Muscle of leg (tissue), 11 donors: ENCODE data around the gene ATP10A. TPM values are rescaled to one million over a fixed set of nuclear protein-coding genes. Genes with fewer than 3 reads are reported as not detected.
"Not testable (repeated sequence)": the region's sequence is repeated elsewhere in the genome, so short reads cannot be mapped to it uniquely, and the experiment has no call there.

Source experiments
- DNase-seq: peaks from one replicate; pipeline ENCODE4 v3.0.0; 2013
- H3K27ac ChIP-seq: one replicate; pipeline ENCODE4 v1.5.1; 2013; ENCODE audit warnings: mild to moderate bottlenecking, low read length, control low read depth
- H3K27me3 ChIP-seq: one replicate; pipeline ENCODE4 v1.6.1; 2013; ENCODE audit warnings: low read length; ENCODE audit not compliant: control insufficient read depth, insufficient read depth
- H3K36me3 ChIP-seq: one replicate; pipeline ENCODE4 v1.6.1; 2013; ENCODE audit warnings: low read length; ENCODE audit not compliant: control insufficient read depth, insufficient read depth
- H3K4me1 ChIP-seq: one replicate; pipeline ENCODE4 v1.6.1; 2013; ENCODE audit warnings: low read length; ENCODE audit not compliant: control insufficient read depth, insufficient read depth
- H3K4me3 ChIP-seq: one replicate; pipeline ENCODE4 v1.5.1; 2013; ENCODE audit warnings: low read length, control low read depth
- H3K9me3 ChIP-seq: replicated peaks from 2 replicates; pipeline ENCODE4 v1.6.1; 2013; ENCODE audit warnings: low read depth, low read length; ENCODE audit not compliant: control insufficient read depth
- WGBS: methylation state at CpG from one replicate; pipeline ENCODE4 v1.1.5; 2013; ENCODE audit warnings: missing lambda C conversion rate; ENCODE audit not compliant: insufficient coverage; 5-methylcytosine and 5-hydroxymethylcytosine counted together
- polyA plus RNA-seq, 8 donors: library from polyadenylated mRNA; unstranded; fragments of 120-200 nt; gene quantifications; one replicate each; pipeline versions ENCODE4 v1.2.1 to v1.2.3, GENCODE V29; 2013; ENCODE audit warnings: inconsistent platforms in 1 of 8, low replicate concordance in 1 of 8; ENCODE audit not compliant: insufficient read length in 8 of 8, insufficient read depth in 1 of 8
- total RNA-seq: library from RNA; stranded (reverse); fragments of 120-200 nt; gene quantifications from one replicate; pipeline ENCODE4 v1.2.4, GENCODE V29; 2013

ATP10A gene
- total and polyA plus RNA-seq, 9 donors: 1.9 to 4.9 (median 2.7) TPM

DNA sequence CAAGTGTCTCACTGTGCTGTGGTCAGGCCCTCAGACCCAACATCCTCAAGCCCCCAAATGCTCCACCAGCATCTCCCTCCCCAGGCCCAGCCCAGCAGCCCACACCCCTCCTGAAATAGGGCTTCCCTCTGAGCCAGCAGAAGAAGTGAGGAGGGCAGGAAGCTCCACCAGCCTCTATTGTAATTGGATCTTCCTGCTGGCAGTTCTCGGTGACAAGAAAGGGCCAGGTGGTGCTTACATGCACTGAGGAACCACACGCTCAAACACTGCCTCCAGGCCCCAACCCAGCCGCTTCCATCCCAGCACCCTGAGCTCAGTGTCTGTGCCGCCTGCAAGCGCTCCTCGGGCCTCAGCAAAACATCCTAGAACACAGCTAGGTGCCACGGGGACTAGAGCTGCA is 96.7 kb downstream of the ATP10A start:
- DNase-seq: peak; percentile 60
- H3K4me3 ChIP-seq: no peak overlapping the region
- no peaks in the 10 kb centered on the region for H3K36me3 ChIP-seq
- no peaks in the 10 kb centered on the region for H3K9me3 ChIP-seq
- H3K4me1 ChIP-seq: peaks cover 5% of the 10 kb centered on the region
- 72% methylated on average over 6 of the region's 7 CpGs for WGBS
- H3K27me3 ChIP-seq: no peaks in the 10 kb centered on the region
- no peak overlapping the region for H3K27ac ChIP-seq

DNA sequence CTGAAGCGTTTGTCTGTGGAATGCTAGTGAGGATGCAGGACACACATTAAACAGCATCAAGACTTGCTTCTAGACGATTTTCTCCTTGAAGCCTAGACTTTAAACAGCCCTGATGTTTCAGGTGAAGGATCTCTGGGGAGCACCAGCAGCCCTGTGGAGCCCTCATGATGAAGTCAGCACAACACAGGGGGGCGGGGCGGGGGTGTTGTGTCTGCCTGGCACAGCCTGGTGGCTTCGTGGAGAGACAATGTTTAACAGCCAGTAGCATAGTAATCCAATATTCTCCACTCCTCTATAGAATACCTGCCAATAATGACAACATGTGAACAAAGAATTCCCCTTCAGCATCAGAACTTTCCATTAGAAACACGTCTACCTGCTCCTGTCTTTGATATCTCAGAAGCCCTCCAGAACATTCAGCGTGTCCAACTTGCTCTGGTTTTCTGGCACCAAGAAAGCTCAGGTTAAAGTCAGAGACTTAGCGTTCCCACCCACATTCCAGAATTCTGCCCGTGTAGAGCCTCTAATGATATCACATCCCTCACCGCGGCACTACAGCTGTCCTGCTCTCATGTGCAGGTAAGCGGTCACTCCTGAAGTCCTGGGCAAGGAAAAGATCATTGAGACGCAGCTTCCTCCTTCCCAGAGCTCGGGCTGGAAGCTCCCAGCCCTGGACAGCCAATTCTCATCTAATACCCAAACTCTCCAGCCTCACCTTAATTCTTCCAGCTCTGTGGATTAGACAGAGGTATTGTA is 98.0 kb downstream of the ATP10A start:
- Histone ChIP-seq H3K27ac (no peak overlapping the region), H3K9me3 (no peaks in the 10 kb centered on the region), H3K4me3 (no peak overlapping the region), H3K4me1 (peaks cover 5% of the 10 kb centered on the region), H3K27me3 (no peaks in the 10 kb centered on the region), H3K36me3 (no peaks in the 10 kb centered on the region)
- DNase-seq: no peak
- 86% methylated on average over 13 of the region's 14 CpGs for whole genome bisulfite sequencing

DNA sequence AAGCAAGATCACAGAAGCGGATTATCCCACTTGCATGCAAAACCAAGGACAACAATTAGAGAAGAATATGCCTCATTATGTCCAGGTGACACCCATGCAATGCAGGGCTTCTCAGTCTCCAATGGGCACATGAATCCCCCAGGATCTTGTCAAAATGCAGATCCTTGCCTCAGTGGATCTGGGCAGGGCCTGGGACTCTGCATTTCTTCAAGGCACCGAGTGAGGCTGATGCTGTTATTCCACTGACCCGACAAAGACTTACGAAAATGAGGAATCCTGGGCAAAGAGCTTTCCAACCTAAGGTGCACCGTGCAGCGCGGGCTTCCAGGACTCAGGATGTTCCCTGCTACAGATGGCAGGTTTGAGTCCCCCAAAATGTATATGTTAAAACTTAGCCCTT is 99.2 kb downstream of the ATP10A start:
- DNase-seq: no peak
- Histone ChIP-seq H3K9me3 (no peaks in the 10 kb centered on the region), H3K27ac (no peak overlapping the region), H3K4me1 (peaks cover 5% of the 10 kb centered on the region), H3K36me3 (no peaks in the 10 kb centered on the region), H3K4me3 (no peak overlapping the region), H3K27me3 (no peaks in the 10 kb centered on the region)
- 100% methylated on average over 4 of the region's 7 CpGs for WGBS

DNA sequence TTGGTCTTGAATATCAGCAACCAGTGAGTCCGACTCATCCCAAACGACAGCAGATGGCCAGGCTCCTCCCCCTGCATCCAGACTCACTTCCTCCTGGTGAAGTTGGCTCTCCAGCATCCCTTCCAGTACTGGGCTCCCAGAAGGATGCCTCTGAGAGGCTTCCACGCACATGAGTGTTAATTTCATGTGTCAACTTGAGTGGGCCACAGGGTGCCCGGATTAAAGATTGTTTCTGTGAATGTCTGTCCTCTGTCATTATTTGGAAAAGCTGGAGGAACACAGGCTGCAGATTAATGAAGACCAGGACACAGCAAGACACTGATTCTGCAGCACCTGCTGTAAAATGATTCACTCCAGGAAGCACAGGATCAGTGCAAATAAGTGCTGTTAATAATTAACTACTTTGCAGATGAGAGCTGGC is 99.8 kb downstream of the ATP10A start:
- no peaks in the 10 kb centered on the region for H3K36me3 ChIP-seq
- DNase-seq: no peak
- no peaks in the 10 kb centered on the region for H3K27me3 ChIP-seq
- no peak overlapping the region for H3K4me3 ChIP-seq
- peaks cover 5% of the 10 kb centered on the region for H3K4me1 ChIP-seq
- no peak overlapping the region for H3K27ac ChIP-seq
- no peaks in the 10 kb centered on the region for H3K9me3 ChIP-seq
- WGBS: 35% methylated on average over 4 of the region's 4 CpGs

DNA sequence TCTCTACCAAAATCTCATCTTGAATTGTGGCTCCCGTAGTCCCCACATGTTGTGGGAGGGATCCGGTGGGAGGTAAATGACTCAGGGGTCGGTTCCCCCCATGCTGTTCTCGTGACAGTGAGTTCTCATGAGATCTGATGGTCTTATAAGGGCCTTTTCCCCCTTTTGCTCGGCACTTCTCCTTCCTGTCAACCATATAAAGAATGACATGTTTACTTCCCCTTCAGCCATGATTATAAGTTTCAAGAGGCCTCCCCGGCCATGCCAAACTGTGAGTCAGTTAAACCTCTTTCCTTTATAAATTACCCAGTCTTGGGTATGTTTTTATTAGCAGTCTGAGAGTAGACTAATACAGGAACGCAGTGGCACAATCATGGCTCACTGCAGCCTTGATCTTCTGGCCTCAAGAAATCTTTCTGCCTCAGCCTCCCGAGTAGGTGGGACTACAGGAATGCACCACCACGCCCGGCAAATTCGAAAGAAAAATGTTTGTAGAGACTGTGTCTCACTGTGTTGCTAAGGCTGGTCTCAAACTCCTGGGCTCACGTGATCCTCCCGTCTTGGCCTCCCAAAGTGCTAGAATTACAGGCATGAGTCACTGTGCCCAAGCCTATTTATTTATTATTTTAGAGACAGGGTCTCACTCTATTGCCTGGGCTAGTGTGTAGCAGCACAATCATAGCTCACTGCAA is 101.0 kb downstream of the ATP10A start:
- 87% methylated on average over 3 of the region's 13 CpGs for WGBS
- Histone ChIP-seq H3K27ac (no peak overlapping the region), H3K36me3 (no peaks in the 10 kb centered on the region), H3K9me3 (no peaks in the 10 kb centered on the region), H3K4me3 (no peak overlapping the region), H3K4me1 (peaks cover 5% of the 10 kb centered on the region), H3K27me3 (no peaks in the 10 kb centered on the region)
- DNase-seq: no peak

DNA sequence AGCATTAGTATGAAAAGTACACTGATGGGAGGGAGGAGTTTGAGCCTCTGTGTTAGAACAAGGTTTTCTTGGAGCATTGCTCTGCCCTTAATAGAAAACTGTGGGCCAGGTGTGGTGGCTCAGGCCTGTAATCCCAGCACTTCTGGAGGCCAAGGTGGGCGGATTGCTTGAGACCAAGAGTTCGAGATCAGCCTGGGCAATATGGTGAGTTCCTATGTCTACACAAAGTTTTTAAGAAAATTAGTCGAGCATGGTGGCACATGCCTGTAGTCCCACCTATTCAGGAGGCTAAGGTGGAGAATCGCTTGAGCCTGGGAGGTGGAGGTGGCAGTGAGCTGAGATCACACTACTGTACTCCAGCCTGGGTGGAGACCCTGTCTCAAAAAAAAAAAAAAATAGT is 103.7 kb downstream of the ATP10A start:
- Histone ChIP-seq H3K9me3 (no peaks in the 10 kb centered on the region), H3K27me3 (no peaks in the 10 kb centered on the region), H3K4me3 (no peak overlapping the region), H3K36me3 (no peaks in the 10 kb centered on the region), H3K27ac (no peak overlapping the region), H3K4me1 (no peaks in the 10 kb centered on the region)
- WGBS: 95% methylated on average over 4 of the region's 4 CpGs
- no peak for DNase-seq

DNA sequence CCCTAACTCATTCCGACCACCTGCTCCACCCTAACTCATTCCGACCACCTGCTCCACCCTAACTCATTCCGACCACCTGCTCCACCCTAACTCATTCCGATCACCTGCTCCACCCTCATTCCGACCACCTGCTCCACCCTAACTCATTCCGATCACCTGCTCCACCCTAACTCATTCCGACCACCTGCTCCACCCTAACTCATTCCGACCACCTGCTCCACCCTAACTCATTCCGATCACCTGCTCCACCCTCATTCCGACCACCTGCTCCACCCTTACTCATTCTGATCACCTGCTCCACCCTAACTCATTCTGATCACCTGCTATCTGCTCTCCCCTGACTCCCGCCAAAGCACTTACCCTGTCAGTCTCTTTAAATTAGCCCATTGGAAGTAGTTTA is 104.5 kb downstream of the ATP10A start:
- not testable (repeated sequence) for H3K4me3 ChIP-seq, H3K27me3 ChIP-seq, DNase-seq, H3K4me1 ChIP-seq, H3K9me3 ChIP-seq, H3K27ac ChIP-seq, H3K36me3 ChIP-seq
- WGBS: 90% methylated on average over 3 of the region's 11 CpGs

DNA sequence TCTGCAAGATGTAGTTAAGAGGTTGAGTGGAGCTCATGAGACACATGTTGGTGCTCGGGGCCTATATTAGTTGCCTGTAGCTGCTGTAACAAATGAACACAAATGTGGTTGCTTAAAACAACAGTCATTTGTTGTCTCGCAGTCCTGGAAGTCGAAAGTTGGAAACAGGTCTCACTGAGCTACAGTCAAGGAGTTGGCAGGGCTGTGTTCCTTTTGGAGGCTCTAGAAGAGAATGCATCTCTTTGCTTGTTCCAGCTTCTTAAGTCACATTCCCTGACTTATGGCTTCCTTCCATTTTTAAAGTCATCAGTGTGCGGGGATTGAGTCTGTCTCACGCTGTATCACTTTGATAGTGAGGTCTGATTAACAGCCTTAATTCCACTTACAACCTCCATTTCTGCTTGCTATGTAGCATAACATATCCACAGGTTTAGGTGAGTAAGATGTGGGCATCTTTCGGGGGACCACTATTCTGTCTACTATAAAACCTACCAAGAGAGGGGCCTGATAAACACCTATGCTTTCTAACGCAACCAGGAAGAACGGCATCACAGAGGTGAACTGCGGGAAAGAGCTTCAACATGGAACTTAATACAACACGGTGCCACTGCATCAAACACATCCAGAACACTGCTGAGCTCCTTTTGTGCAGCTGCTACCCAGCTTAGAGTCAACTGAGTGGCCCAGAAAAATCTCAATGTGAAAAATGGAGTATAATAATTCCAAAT is 119.4 kb downstream of the ATP10A start:
- 65% methylated on average over 6 of the region's 10 CpGs for WGBS
- Histone ChIP-seq H3K4me1 (no peaks in the 10 kb centered on the region), H3K9me3 (no peaks in the 10 kb centered on the region), H3K36me3 (no peaks in the 10 kb centered on the region), H3K27me3 (no peaks in the 10 kb centered on the region), H3K27ac (no peak overlapping the region), H3K4me3 (no peak overlapping the region)
- DNase-seq: peak; percentile 63

DNA sequence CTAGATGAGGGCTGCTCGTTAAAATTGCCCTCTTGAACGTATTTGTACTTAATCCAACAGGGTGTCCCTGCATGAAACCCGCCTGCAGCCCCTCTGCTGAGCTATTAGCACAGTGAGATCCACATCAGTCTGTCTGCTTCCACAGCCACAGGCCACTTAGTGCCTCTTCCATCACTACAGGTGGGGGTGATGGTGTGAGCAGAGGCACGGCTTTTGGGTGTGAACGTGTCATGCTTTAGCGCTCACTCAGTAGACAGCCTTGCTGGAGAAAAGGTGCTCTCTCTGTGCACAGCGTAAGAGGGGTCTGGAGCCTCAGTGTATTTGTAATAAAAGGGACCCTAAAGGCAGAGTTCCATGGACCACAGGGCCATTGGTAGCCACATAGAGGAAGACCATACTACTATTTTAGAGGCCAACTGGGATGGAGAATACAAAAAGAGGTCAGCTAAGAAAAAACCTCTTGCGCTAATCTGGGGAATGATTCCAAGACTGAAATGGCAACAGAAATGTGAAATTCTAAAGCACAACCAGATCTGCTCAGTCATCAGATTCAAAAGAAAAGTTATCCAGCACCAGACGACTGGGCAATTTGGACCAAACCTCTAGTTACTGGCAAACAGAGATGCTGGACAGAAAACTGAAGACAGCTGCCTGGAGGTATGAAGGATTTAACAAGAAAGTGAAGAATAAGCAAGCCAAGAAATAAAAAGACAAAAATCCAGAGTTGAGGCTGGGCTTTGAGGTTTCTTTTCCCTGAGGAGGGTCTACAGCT is 120.2 kb downstream of the ATP10A start:
- peak; percentile 66 for DNase-seq
- Histone ChIP-seq H3K36me3 (no peaks in the 10 kb centered on the region), H3K27me3 (no peaks in the 10 kb centered on the region), H3K9me3 (no peaks in the 10 kb centered on the region), H3K4me3 (no peak overlapping the region), H3K4me1 (no peaks in the 10 kb centered on the region), H3K27ac (no peak overlapping the region)
- WGBS: 40% methylated on average over 3 of the region's 9 CpGs
